H1 (cell line): ENCODE data around the gene GPR176. TPM values are rescaled to one million over a fixed set of nuclear protein-coding genes. Genes with fewer than 3 reads are reported as not detected.
A peak's percentile ranks its signal among the peaks of the same experiment; 100 is the strongest.

Source experiments
- CTCF ChIA-PET: fragments of 300-600 bp; sonication (Branson Sonifier 250); formaldehyde crosslinking; loops from one replicate; lab custom pipeline; 2021; ENCODE audit not compliant: partially characterized antibody; lab: Charles Lee
- POLR2A ChIA-PET: fragments of 300-600 bp; sonication (Branson Sonifier 250); formaldehyde crosslinking; loops from one replicate; lab custom pipeline; 2021; ENCODE audit warnings: inconsistent platforms; ENCODE audit not compliant: partially characterized antibody; lab: Charles Lee
- DNase-seq, 2 experiments: peaks; one replicate each; pipeline versions ENCODE4 v3.0.0 to v3.0.0-alpha.2; 2010 to 2022; ENCODE audit warnings: low spot score in 2 of 2, low read depth in 1 of 2, mixed read lengths in 1 of 2
- FAIRE-seq: peaks from 2 replicates; lab custom pipeline; 2011; peaks lifted over from hg19 to GRCh38; lab: Jason Lieb, UNC
- H2AFZ ChIP-seq: 2 replicates; pipeline ENCODE4 v1.8.1; 2012; ENCODE audit warnings: low read length, inconsistent platforms
- H2AK5ac ChIP-seq: 2 replicates; pipeline ENCODE4 v1.6.1; 2013; ENCODE audit warnings: low read depth, low read length
- H2BK120ac ChIP-seq: replicated peaks from 2 replicates; pipeline ENCODE3; 2013; ENCODE audit warnings: low read depth, low read length, inconsistent platforms
- H2BK12ac ChIP-seq: 2 replicates; pipeline ENCODE4 v1.6.1; 2013; ENCODE audit warnings: low read depth, low read length
- H2BK15ac ChIP-seq: 2 replicates; pipeline ENCODE4 v1.6.1; 2013; ENCODE audit warnings: low read length
- H2BK20ac ChIP-seq: 2 replicates; pipeline ENCODE4 v1.6.1; 2013; ENCODE audit warnings: low read length
- H2BK5ac ChIP-seq: 2 replicates; pipeline ENCODE4 v1.6.1; 2013; ENCODE audit warnings: low read depth, low read length
- H3K14ac ChIP-seq: 2 replicates; pipeline ENCODE4 v1.6.1; 2013; ENCODE audit warnings: inconsistent platforms; ENCODE audit not compliant: insufficient read length
- H3K18ac ChIP-seq: 2 replicates; pipeline ENCODE4 v1.6.1; 2013; ENCODE audit warnings: low read length; ENCODE audit errors: extremely low read depth
- H3K23ac ChIP-seq: 2 replicates; pipeline ENCODE4 v1.6.1; 2013; ENCODE audit warnings: inconsistent platforms; ENCODE audit not compliant: insufficient read length
- H3K23me2 ChIP-seq: 2 replicates; pipeline ENCODE4 v1.6.1; 2013; ENCODE audit warnings: low read depth, low read length
- H3K27ac ChIP-seq: 2 replicates; pipeline ENCODE4 v1.6.1; 2011; ENCODE audit warnings: low read depth, low read length, inconsistent platforms
- H3K27me3 ChIP-seq, 4 experiments: replicated peaks in 1 of 4; 1 replicate in 1 of 4; 2 replicates in 3 of 4; pipeline versions ENCODE4 v1.6.1 to v1.8.1; 2011 to 2013; ENCODE audit warnings: low read length in 3 of 4, mild to moderate bottlenecking in 3 of 4, inconsistent platforms in 2 of 4, mixed read lengths in 2 of 4, moderate library complexity in 1 of 4; ENCODE audit not compliant: control insufficient read depth in 3 of 4, insufficient read depth in 3 of 4; ENCODE audit errors: extremely low read depth in 1 of 4
- H3K36me3 ChIP-seq, 4 experiments: 2 replicates each; pipeline versions ENCODE4 v1.6.1 to v1.8.1; 2011 to 2013; ENCODE audit warnings: mild to moderate bottlenecking in 4 of 4, low read length in 3 of 4, moderate library complexity in 2 of 4, control low read depth in 1 of 4, inconsistent platforms in 1 of 4; ENCODE audit not compliant: insufficient read depth in 4 of 4, control insufficient read depth in 2 of 4
- H3K4ac ChIP-seq: replicated peaks from 2 replicates; pipeline ENCODE3; 2013; ENCODE audit warnings: low read length, low read depth, mixed read lengths, inconsistent platforms; ENCODE audit not compliant: insufficient read length
- H3K4me1 ChIP-seq, 4 experiments: replicated peaks in 1 of 4; 1 replicate in 1 of 4; 2 replicates in 3 of 4; pipeline versions ENCODE4 v1.6.1 to v1.8.1; 2011 to 2013; ENCODE audit warnings: low read length in 3 of 4, inconsistent platforms in 2 of 4, mixed read lengths in 1 of 4; ENCODE audit not compliant: insufficient read depth in 4 of 4, control insufficient read depth in 3 of 4
- H3K4me2 ChIP-seq, 2 experiments: 2 replicates each; pipeline versions ENCODE4 v1.6.1 to v1.8.1; 2011 to 2013; ENCODE audit warnings: low read depth in 2 of 2, low read length in 2 of 2, control low read depth in 1 of 2, inconsistent platforms in 1 of 2, mild to moderate bottlenecking in 1 of 2; ENCODE audit not compliant: insufficient read depth in 1 of 2
- H3K4me3 ChIP-seq, 4 experiments: fragments of 200-600, 300-600 bp in 1 of 4; sonication (generic), shearing (Covaris generic), sonication (Bioruptor Twin) in 1 of 4; 2 replicates each; pipeline versions ENCODE4 v1.5.1 to v1.8.1; 2011 to 2016; ENCODE audit warnings: low read length in 4 of 4, low read depth in 3 of 4, control low read depth in 2 of 4, inconsistent platforms in 2 of 4, mild to moderate bottlenecking in 2 of 4, mixed read lengths in 1 of 4, moderate library complexity in 1 of 4; ENCODE audit not compliant: insufficient read depth in 2 of 4; ENCODE audit errors: extremely low read depth in 1 of 4
- H3K56ac ChIP-seq: replicated peaks from 2 replicates; pipeline ENCODE3; 2013; ENCODE audit warnings: low read depth, mild to moderate bottlenecking, mixed read lengths, low read length, inconsistent platforms; ENCODE audit not compliant: insufficient read length
- H3K79me1 ChIP-seq: 2 replicates; pipeline ENCODE4 v1.6.1; 2013; ENCODE audit warnings: low read depth, low read length, control low read depth
- H3K79me2 ChIP-seq, 2 experiments: 2 replicates each; pipeline versions ENCODE4 v1.6.1 to v1.8.1; 2012 to 2013; ENCODE audit warnings: low read length in 2 of 2, mild to moderate bottlenecking in 2 of 2, inconsistent platforms in 1 of 2; ENCODE audit not compliant: insufficient read depth in 2 of 2, control insufficient read depth in 1 of 2
- H3K9ac ChIP-seq, 4 experiments: replicated peaks in 1 of 4; 1 replicate in 1 of 4; 2 replicates in 3 of 4; pipeline versions ENCODE4 v1.6.1 to v1.8.1; 2011 to 2013; ENCODE audit warnings: low read depth in 3 of 4, low read length in 3 of 4, control low read depth in 2 of 4, mild to moderate bottlenecking in 2 of 4, moderate library complexity in 2 of 4, inconsistent platforms in 1 of 4; ENCODE audit errors: extremely low read depth in 1 of 4
- H3K9me3 ChIP-seq, 2 experiments: 2 replicates each; pipeline versions ENCODE4 v1.6.1 to v1.8.1; 2012 to 2013; ENCODE audit warnings: mild to moderate bottlenecking in 2 of 2, moderate library complexity in 2 of 2, control low read depth in 1 of 2, inconsistent platforms in 1 of 2, low read depth in 1 of 2, low read length in 1 of 2, mixed read lengths in 1 of 2; ENCODE audit not compliant: insufficient read depth in 2 of 2
- H4K20me1 ChIP-seq, 2 experiments: replicated peaks in 1 of 2; 2 replicates each; pipeline versions ENCODE3 to v1.8.1; 2011 to 2013; ENCODE audit warnings: inconsistent platforms in 2 of 2, low read length in 2 of 2, mild to moderate bottlenecking in 1 of 2; ENCODE audit not compliant: insufficient read depth in 2 of 2, control insufficient read depth in 1 of 2
- H4K5ac ChIP-seq: 2 replicates; pipeline ENCODE4 v1.6.1; 2013; ENCODE audit warnings: low read length, low read depth, mixed read lengths, inconsistent platforms; ENCODE audit not compliant: insufficient read length
- H4K8ac ChIP-seq: 2 replicates; pipeline ENCODE4 v1.8.0; 2013; ENCODE audit warnings: mild to moderate bottlenecking, moderate library complexity, low read length, inconsistent platforms; ENCODE audit not compliant: insufficient read depth; ENCODE audit errors: extremely low read depth
- H4K91ac ChIP-seq: replicated peaks from 2 replicates; pipeline ENCODE3; 2013; ENCODE audit warnings: low read length, mixed read lengths, inconsistent platforms; ENCODE audit not compliant: insufficient read length
- RAD21 ChIP-seq, 2 experiments: IDR thresholded peaks in 1 of 2; conservative IDR thresholded peaks in 1 of 2; 2 replicates each; pipeline ENCODE4 v1.6.1; 2011; ENCODE audit warnings: low read depth in 2 of 2, low read length in 2 of 2, improper control_type of control experiment in 1 of 2, inconsistent platforms in 1 of 2, mild to moderate bottlenecking in 1 of 2, moderate library complexity in 1 of 2
- SUZ12 ChIP-seq: fragments of 200-600 bp; sonication (generic); IDR thresholded peaks from 2 replicates; pipeline ENCODE4 v1.6.1; 2012; ENCODE audit warnings: mild to moderate bottlenecking, inconsistent platforms, low read length, moderate library complexity, mixed read lengths
- WGBS, 2 experiments: shearing (Covaris generic) in 1 of 2; methylation state at CpG; one replicate each; pipeline versions ENCODE4 v1.1.6 to v1.1.7; 2013 to 2015; ENCODE audit warnings: low lambda C conversion rate in 2 of 2, mixed read lengths in 2 of 2, inconsistent platforms in 1 of 2, low coverage in 1 of 2, missing lambda C conversion rate in 1 of 2; ENCODE audit not compliant: insufficient replicate concordance in 2 of 2, insufficient coverage in 1 of 2, insufficient read length in 1 of 2; ENCODE audit errors: extremely low coverage in 1 of 2, missing lambda C conversion rate in 1 of 2; 5-methylcytosine and 5-hydroxymethylcytosine counted together
- polyA plus RNA-seq, 7 experiments: library from polyadenylated mRNA; depleted of rRNA in 3 of 7; stranded (reverse) in 5 of 7; unstranded in 2 of 7; fragments of >200 nt in 5 of 7; fragments of 200-250 nt in 2 of 7; gene quantifications; 1 replicate in 5 of 7; 2 replicates in 1 of 7; 4 replicates in 1 of 7; pipeline versions ENCODE4 v1.2.1 to v1.2.3, GENCODE V29; 2011 to 2013; ENCODE audit warnings: missing spikeins in 2 of 7, mixed read lengths in 2 of 7
- total RNA-seq: library from RNA; stranded (reverse); fragmentation: NEBNext Ultra II Directional; extraction: Animal tissue kit (Norgen Biotek cat#: 25700); gene quantifications from 2 replicates; pipeline ENCODE4 v1.2.1, GENCODE V29; 2021
- TF ChIP-seq, protein P1 (sequence below), 3 experiments: IDR thresholded peaks; 1 replicate in 2 of 3; 2 replicates in 1 of 3; pipeline versions ENCODE4 v1.5.1 to v1.6.1; 2011; ENCODE audit warnings: low read length in 3 of 3, mild to moderate bottlenecking in 3 of 3, inconsistent platforms in 2 of 3, low read depth in 1 of 3, moderate library complexity in 1 of 3; ENCODE audit not compliant: insufficient read depth in 1 of 3; ENCODE audit errors: control extremely low read depth in 1 of 3

GPR176 gene
- total and polyA plus RNA-seq, 2 of the 8 experiments (the other 6 are each of a cell fraction or from before 2014, with no cell fraction given) = 190 to 281 TPM

DNA sequence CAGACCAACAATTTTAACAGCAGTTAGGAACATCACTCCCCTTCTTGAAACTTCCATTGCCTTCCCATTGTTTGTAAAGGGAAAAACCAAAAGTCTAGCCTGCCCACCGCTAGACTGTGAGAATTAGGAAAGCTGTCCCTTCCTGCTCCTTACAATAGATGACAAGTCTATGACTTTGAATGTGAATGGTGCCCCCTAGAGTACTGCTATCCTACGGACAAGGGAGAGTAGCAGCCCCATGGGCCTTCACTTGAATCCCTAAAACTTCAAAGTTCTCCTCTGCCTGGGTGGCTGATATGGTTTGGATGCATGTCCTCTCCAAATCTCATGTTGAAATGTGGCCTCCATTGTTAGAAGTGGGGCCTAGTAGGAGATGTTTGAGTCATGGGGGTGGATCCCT, 96.4 kb downstream of the GPR176 start:
- Histone ChIP-seq H3K23me2 (no peaks in the 10 kb centered on the region), H2BK20ac (no peak overlapping the region), H4K20me1 (peaks cover 5 to 9% of the 10 kb centered on the region in 2 experiments), H3K56ac (no peak overlapping the region), H3K4me2 (no peak overlapping the region), H3K4me1 (peaks cover 0 to 13% (median 4%) of the 10 kb centered on the region in 4 experiments; a peak in 3 of 7 replicates), H4K91ac (no peak overlapping the region), H2BK5ac (no peak overlapping the region), H2AFZ (no peak overlapping the region), H3K14ac (no peak overlapping the region), H4K5ac (no peak overlapping the region), H2BK120ac (no peak overlapping the region), H3K18ac (no peak overlapping the region), H3K79me1 (peaks cover 7% of the 10 kb centered on the region), H3K36me3 (peaks cover 0 to 16% (median 0%) of the 10 kb centered on the region in 4 experiments; a peak in 2 of 8 replicates), H4K8ac (no peak overlapping the region), H3K9me3 (0 out of 4 replicates have a peak, but pooled peaks cover 3% of the 10 kb centered on the region in 2 experiments), H3K23ac (no peak overlapping the region), H2BK15ac (no peak overlapping the region), H3K9ac (no peak overlapping the region), H3K4me3 (no peak overlapping the region), H3K27me3 (no peaks in the 10 kb centered on the region), H3K27ac (no peak overlapping the region), H3K4ac (no peak overlapping the region), H3K79me2 (peaks cover 7 to 100% of the 10 kb centered on the region in 2 experiments; a peak in 3 of 4 replicates), H2AK5ac (no peak overlapping the region), H2BK12ac (no peak overlapping the region)
- CTCF ChIA-PET = interaction anchor here (0.8 to 2.7 kb wide), 9 partner anchors 9 to 65 kb away, joined by 3 to 13 read pairs (median 3); no protein-coding TSS in a partner anchor
- FAIRE-seq (no peak), DNase-seq (no peak)
- 60% methylated on average over 2 of the region's 2 CpGs; no CpG with 5 or more reads in 1 of the 2 experiments for WGBS, 2 experiments
- peak in 1 of 2 experiments; percentile 29; a peak in 1 of 4 replicates for TF ChIP-seq RAD21 (IDR thresholded peaks at IDR 0.05 in 1 of 2, conservative IDR thresholded peaks at IDR 0.05 in 1 of 2; ENCODE audit: low read depth in 2 of 2, low read length in 2 of 2)
- no peak for TF ChIP-seq SUZ12
- TF ChIP-seq, protein P1, sequence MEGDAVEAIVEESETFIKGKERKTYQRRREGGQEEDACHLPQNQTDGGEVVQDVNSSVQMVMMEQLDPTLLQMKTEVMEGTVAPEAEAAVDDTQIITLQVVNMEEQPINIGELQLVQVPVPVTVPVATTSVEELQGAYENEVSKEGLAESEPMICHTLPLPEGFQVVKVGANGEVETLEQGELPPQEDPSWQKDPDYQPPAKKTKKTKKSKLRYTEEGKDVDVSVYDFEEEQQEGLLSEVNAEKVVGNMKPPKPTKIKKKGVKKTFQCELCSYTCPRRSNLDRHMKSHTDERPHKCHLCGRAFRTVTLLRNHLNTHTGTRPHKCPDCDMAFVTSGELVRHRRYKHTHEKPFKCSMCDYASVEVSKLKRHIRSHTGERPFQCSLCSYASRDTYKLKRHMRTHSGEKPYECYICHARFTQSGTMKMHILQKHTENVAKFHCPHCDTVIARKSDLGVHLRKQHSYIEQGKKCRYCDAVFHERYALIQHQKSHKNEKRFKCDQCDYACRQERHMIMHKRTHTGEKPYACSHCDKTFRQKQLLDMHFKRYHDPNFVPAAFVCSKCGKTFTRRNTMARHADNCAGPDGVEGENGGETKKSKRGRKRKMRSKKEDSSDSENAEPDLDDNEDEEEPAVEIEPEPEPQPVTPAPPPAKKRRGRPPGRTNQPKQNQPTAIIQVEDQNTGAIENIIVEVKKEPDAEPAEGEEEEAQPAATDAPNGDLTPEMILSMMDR (IDR thresholded peaks at IDR 0.05; ENCODE audit: control extremely low read depth in 1 of 3, insufficient read depth in 1 of 3, low read depth in 1 of 3, low read length in 3 of 3) = peak in 1 of 3 experiments; percentile 29; a peak in 1 of 4 replicates
- POLR2A ChIA-PET = interaction anchor here (1.1 to 1.2 kb wide), 3 partner anchors 13 to 78 kb away, joined by 3 to 4 read pairs (median 4); no protein-coding TSS in a partner anchor
